HG03378 (cell line): ENCODE results near the gene SDCCAG8.

ENCODE experiments used
- ATAC-seq: cut with Tn5 transposase; IDR thresholded peaks from one replicate; pipeline ENCODE4 v1.9.1; 2021; ENCODE audit warnings: mild to moderate bottlenecking, moderate library complexity; ENCODE audit not compliant: unreplicated experiment

Gene SDCCAG8

GRCh38 chr1:243529512-243529911 is 273.7 kb downstream of the SDCCAG8 start:
- no peak for ATAC-seq

- no peak for ATAC-seq
Observed at GRCh38 chr1:243535014-243535413, 279.2 kb downstream of the SDCCAG8 start.

DNA sequence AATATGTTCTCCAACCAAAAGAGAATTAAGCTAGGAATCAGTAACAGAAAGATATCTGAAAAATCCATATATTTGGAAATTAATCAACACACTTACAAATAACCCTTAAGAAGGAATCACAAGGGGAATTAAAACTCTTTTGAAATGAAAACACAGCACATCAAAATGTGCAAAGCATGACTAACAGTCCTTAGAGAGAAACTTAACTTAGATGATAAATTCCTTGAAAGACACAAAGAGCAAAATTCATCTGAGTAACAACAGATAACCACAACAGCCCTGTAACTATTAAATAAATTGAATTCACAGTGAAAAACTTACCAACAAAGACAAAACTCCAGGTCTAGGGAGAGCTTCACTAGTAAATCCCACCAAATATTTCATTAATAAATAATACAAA is 283.8 kb downstream of the SDCCAG8 start:
- no peak for ATAC-seq

GRCh38 chr1:243542739-243543415 is 287.0 kb downstream of the SDCCAG8 start:
- ATAC-seq: no peak

DNA sequence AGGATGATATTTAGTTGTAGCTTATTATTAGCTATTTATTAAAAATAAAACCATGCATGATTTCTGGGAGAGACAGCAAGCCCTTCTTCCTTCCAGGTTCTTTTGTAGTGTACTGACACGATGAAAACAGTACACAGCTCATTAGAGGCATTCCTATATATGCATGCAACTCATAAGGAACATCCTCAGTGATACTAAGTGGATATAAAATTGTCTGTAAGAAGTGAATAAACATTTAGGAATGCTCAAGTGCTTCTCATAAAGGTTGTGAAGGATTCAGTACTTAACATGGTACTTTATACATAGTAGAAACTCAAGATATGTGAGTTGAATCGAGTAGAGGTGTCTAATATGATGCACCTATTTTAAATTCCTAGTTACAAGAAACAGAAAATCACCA is 287.7 kb downstream of the SDCCAG8 start:
- ATAC-seq: no peak

- no peak for ATAC-seq
Observed at GRCh38 chr1:243546457-243546856, 290.6 kb downstream of the SDCCAG8 start.

- ATAC-seq: no peak
Observed at GRCh38 chr1:243547891-243548290, 292.1 kb downstream of the SDCCAG8 start.

GRCh38 chr1:243548516-243548915 is 292.7 kb downstream of the SDCCAG8 start:
- ATAC-seq: no peak

DNA sequence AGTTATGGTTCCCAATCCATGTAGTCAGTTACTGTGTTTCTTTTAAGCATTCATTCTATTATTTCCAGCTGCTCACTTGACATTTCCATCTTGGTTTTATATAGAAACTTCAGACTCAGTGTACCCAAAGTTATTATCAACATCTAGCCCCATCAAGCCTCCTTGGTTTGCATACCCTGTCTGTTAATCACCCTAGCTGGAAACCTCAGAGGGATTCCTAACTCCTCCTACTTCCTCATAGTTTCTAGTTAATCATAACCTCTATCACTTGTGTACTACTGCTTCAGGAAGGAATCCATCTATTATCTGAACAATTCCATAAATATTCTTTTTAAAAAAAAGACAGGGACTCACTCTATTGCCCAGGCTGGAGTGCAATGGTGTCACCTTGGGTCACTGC is 293.3 kb downstream of the SDCCAG8 start:
- ATAC-seq: no peak
